C4-2B (cell line): ENCODE results near the gene PRR7.

Experiments
- CTCF ChIP-seq: fragments of 450-650 bp; conservative IDR thresholded peaks from 2 replicates; pipeline ENCODE4 v1.5.1; 2017; ENCODE audit warnings: mild to moderate bottlenecking
- ZFX ChIP-seq: fragments of 450-650 bp; IDR thresholded peaks from 2 replicates; pipeline ENCODE4 v1.6.1; 2017

GRCh38 chr5:177425196-177425800 lies 21.3 kb upstream of the PRR7 start:
- TF ChIP-seq CTCF (no peak), ZFX (no peak)
